PC-9 (cell line): ENCODE results near the gene CEP63.

Experiments
- EZH2 ChIP-seq: fragments of 200-600 bp; sonication (generic); IDR thresholded peaks from 2 replicates; pipeline ENCODE4 v1.8.0; 2017; ENCODE audit warnings: antibody characterized with exemption, low read depth
- TF ChIP-seq, protein P1 (sequence below): fragments of 200-600 bp; sonication (generic); conservative IDR thresholded peaks from 2 replicates; pipeline ENCODE4 v1.6.1; 2017; ENCODE audit warnings: mixed run types, antibody characterized with exemption, mild to moderate bottlenecking, moderate library complexity

DNA sequence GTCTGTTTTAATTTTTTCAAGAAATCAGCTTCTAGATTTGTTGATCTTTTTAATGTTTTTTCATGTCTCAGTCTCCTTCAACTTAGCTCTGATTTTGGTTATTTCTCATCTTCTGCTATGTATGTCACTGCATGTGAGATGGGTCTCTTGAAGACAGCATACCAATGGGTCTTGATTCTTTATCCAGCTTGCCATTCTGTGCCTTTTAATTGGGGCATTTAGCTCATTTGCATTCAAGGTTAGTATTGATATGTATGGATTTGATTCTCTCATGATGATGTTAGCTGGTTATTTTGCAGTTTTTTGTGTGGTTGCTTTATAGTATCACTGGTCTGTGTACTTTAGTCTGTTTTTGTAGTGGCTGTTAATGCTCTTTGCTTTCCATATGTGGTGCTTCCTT, 39.4 kb downstream of the CEP63 start:
- TF ChIP-seq, protein P1, sequence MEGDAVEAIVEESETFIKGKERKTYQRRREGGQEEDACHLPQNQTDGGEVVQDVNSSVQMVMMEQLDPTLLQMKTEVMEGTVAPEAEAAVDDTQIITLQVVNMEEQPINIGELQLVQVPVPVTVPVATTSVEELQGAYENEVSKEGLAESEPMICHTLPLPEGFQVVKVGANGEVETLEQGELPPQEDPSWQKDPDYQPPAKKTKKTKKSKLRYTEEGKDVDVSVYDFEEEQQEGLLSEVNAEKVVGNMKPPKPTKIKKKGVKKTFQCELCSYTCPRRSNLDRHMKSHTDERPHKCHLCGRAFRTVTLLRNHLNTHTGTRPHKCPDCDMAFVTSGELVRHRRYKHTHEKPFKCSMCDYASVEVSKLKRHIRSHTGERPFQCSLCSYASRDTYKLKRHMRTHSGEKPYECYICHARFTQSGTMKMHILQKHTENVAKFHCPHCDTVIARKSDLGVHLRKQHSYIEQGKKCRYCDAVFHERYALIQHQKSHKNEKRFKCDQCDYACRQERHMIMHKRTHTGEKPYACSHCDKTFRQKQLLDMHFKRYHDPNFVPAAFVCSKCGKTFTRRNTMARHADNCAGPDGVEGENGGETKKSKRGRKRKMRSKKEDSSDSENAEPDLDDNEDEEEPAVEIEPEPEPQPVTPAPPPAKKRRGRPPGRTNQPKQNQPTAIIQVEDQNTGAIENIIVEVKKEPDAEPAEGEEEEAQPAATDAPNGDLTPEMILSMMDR: no peak
- TF ChIP-seq EZH2: no peak
